Keratinocyte (primary cell): ENCODE data around the gene TBC1D7. TPM values are rescaled to one million over a fixed set of nuclear protein-coding genes. Genes with fewer than 3 reads are reported as not detected.
A peak's percentile ranks its signal among the peaks of the same experiment; 100 is the strongest.

Experiments used
- DNase-seq: peaks from one replicate; pipeline ENCODE4 v3.0.0-alpha.2; 2011; ENCODE audit warnings: low read depth, missing footprints, low spot score
- FAIRE-seq: peaks from 2 replicates; lab custom pipeline; 2011; peaks lifted over from hg19 to GRCh38; lab: Jason Lieb, UNC
- H2AFZ ChIP-seq: 2 replicates; pipeline ENCODE4 v1.6.0; 2012; ENCODE audit warnings: low read length, control low read depth, inconsistent platforms; ENCODE audit not compliant: control insufficient read depth
- H3K27ac ChIP-seq: 2 replicates; pipeline ENCODE4 v1.5.1; 2011; ENCODE audit warnings: low read length; ENCODE audit not compliant: control insufficient read depth, insufficient read depth
- H3K27me3 ChIP-seq: 3 replicates; pipeline ENCODE4 v1.6.0; 2011; ENCODE audit warnings: low read length; ENCODE audit not compliant: control insufficient read depth, insufficient read depth; ENCODE audit errors: extremely low read depth
- H3K36me3 ChIP-seq, 2 experiments: 2 replicates in 1 of 2; 3 replicates in 1 of 2; pipeline ENCODE4 v1.5.1; 2011; ENCODE audit warnings: low read length in 2 of 2, mild to moderate bottlenecking in 1 of 2; ENCODE audit not compliant: control insufficient read depth in 2 of 2, insufficient read depth in 2 of 2; ENCODE audit errors: extremely low read depth in 1 of 2
- H3K4me1 ChIP-seq: 3 replicates; pipeline ENCODE4 v1.5.1; 2011; ENCODE audit warnings: low read length; ENCODE audit not compliant: control insufficient read depth, insufficient read depth; ENCODE audit errors: extremely low read depth
- H3K4me2 ChIP-seq: 3 replicates; pipeline ENCODE4 v1.6.0; 2011; ENCODE audit warnings: low read depth, low read length; ENCODE audit not compliant: control insufficient read depth, insufficient read depth; ENCODE audit errors: extremely low read depth
- H3K4me3 ChIP-seq, 3 experiments: fragments of 200-600 bp in 1 of 3; sonication (generic) in 1 of 3; 2 replicates in 2 of 3; 3 replicates in 1 of 3; pipeline ENCODE4 v1.5.1; 2011 to 2016; ENCODE audit warnings: low read length in 3 of 3, mild to moderate bottlenecking in 3 of 3, control low read depth in 2 of 3, inconsistent platforms in 1 of 3, low read depth in 1 of 3, mixed read lengths in 1 of 3, mixed run types in 1 of 3, moderate library complexity in 1 of 3; ENCODE audit not compliant: control insufficient read depth in 2 of 3, insufficient read depth in 2 of 3; ENCODE audit errors: extremely low read depth in 1 of 3
- H3K79me2 ChIP-seq: 2 replicates; pipeline ENCODE4 v1.6.0; 2012; ENCODE audit warnings: low read length; ENCODE audit not compliant: control insufficient read depth, insufficient read depth
- H3K9ac ChIP-seq: 3 replicates; pipeline ENCODE4 v1.6.0; 2011; ENCODE audit warnings: low read length; ENCODE audit not compliant: control insufficient read depth, insufficient read depth; ENCODE audit errors: extremely low read depth
- H3K9me1 ChIP-seq: 3 replicates; pipeline ENCODE4 v1.6.0; 2011; ENCODE audit warnings: low read length; ENCODE audit not compliant: control insufficient read depth, insufficient read depth; ENCODE audit errors: extremely low read depth
- H3K9me3 ChIP-seq: 2 replicates; pipeline ENCODE4 v1.5.1; 2012; ENCODE audit warnings: low read depth, low read length; ENCODE audit not compliant: control insufficient read depth
- H4K20me1 ChIP-seq: 3 replicates; pipeline ENCODE4 v1.6.0; 2011; ENCODE audit warnings: low read length; ENCODE audit not compliant: control insufficient read depth, insufficient read depth; ENCODE audit errors: extremely low read depth
- CTCF ChIP-seq, 3 experiments: IDR thresholded peaks in 1 of 3; conservative IDR thresholded peaks in 1 of 3; optimal IDR thresholded peaks in 1 of 3; 2 replicates in 2 of 3; 3 replicates in 1 of 3; pipeline versions ENCODE3 to v1.5.1; 2011; ENCODE audit warnings: low read length in 3 of 3, mild to moderate bottlenecking in 3 of 3, moderate library complexity in 2 of 3, control low read depth in 1 of 3, inconsistent platforms in 1 of 3; ENCODE audit not compliant: insufficient read depth in 2 of 3; ENCODE audit errors: extremely low read depth in 1 of 3
- EZH2 ChIP-seq: IDR thresholded peaks from one replicate; pipeline ENCODE4 v1.6.1; 2012; ENCODE audit warnings: inconsistent platforms, mild to moderate bottlenecking, low read length, moderate library complexity
- dilution Hi-C: fragments of 300-500 bp; cut with MboI; formaldehyde crosslinking; loops from one replicate; pipeline ENCODE4 v1.7.0; 2020; ENCODE audit warnings: low sequenced_read_pairs; ENCODE audit not compliant: extremely low pct_ligation_motif_present
- polyA plus RNA-seq, 5 experiments: library from polyadenylated mRNA; depleted of rRNA in 3 of 5; stranded (reverse) in 3 of 5; stranded (forward) in 1 of 5; unstranded in 1 of 5; fragments of >200 nt; gene quantifications; 1 replicate in 1 of 5; 2 replicates in 3 of 5; 3 replicates in 1 of 5; pipeline versions ENCODE4 v1.2.1 to v1.2.3, GENCODE V29; 2011 to 2012; ENCODE audit warnings: missing spikeins in 2 of 5, low read depth in 1 of 5, low replicate concordance in 1 of 5

TBC1D7 gene
- polyA plus RNA-seq, 1 donor (not counting 4 experiments of a cell fraction or from before 2014, with no cell fraction given), result 30.4 TPM

- peaks cover 9 to 20% of the 10 kb centered on the region in 2 experiments for H3K36me3 ChIP-seq
- no peaks in the 10 kb centered on the region for H4K20me1 ChIP-seq
- H3K79me2 ChIP-seq, result no peaks in the 10 kb centered on the region
- no peak overlapping the region for H3K27ac ChIP-seq
- H3K4me2 ChIP-seq, result no peak overlapping the region
- no peaks in the 10 kb centered on the region for H3K27me3 ChIP-seq
- H3K9me3 ChIP-seq, result no peaks in the 10 kb centered on the region
- no peak overlapping the region for H3K9ac ChIP-seq
- peaks cover 33% of the 10 kb centered on the region for H3K4me1 ChIP-seq
- peak; percentile 20 for FAIRE-seq
- DNase-seq, result no peak
- no peak overlapping the region for H2AFZ ChIP-seq
- H3K4me3 ChIP-seq, result no peak overlapping the region
- no peaks in the 10 kb centered on the region for H3K9me1 ChIP-seq
- dilution Hi-C loops, result no loop called here
- TF ChIP-seq CTCF (optimal IDR thresholded peaks at IDR 0.05 in 1 of 3, IDR thresholded peaks at IDR 0.05 in 1 of 3, conservative IDR thresholded peaks at IDR 0.05 in 1 of 3; ENCODE audit: extremely low read depth in 1 of 3, insufficient read depth in 2 of 3, low read length in 3 of 3), result no peak
- TF ChIP-seq EZH2, result no peak
Observed at GRCh38 chr6:13360671-13361540, 32.6 kb upstream of the TBC1D7 start.

- Histone ChIP-seq H3K4me2 (no peak overlapping the region), H3K27ac (no peak overlapping the region), H3K4me1 (peaks cover 49% of the 10 kb centered on the region), H2AFZ (no peak overlapping the region), H3K27me3 (no peaks in the 10 kb centered on the region), H4K20me1 (no peaks in the 10 kb centered on the region), H3K9me1 (no peaks in the 10 kb centered on the region), H3K79me2 (no peaks in the 10 kb centered on the region), H3K9ac (no peak overlapping the region), H3K4me3 (no peak overlapping the region), H3K36me3 (peaks cover 3 to 9% of the 10 kb centered on the region in 2 experiments), H3K9me3 (no peaks in the 10 kb centered on the region)
- FAIRE-seq (no peak), DNase-seq (no peak)
- no peak for TF ChIP-seq EZH2
- no peak for TF ChIP-seq CTCF (optimal IDR thresholded peaks at IDR 0.05 in 1 of 3, IDR thresholded peaks at IDR 0.05 in 1 of 3, conservative IDR thresholded peaks at IDR 0.05 in 1 of 3; ENCODE audit: extremely low read depth in 1 of 3, insufficient read depth in 2 of 3, low read length in 3 of 3)
- dilution Hi-C loops, result no loop called here
Observed at GRCh38 chr6:13359287-13359686, 30.9 kb upstream of the TBC1D7 start.
